NB4 (cell line): ENCODE measurements around the gene FAM227B.

Experiments used
- CTCF ChIP-seq: IDR thresholded peaks from one replicate; pipeline ENCODE4 v1.5.1; 2012; ENCODE audit warnings: low read depth, low read length
- MAX ChIP-seq: IDR thresholded peaks from 2 replicates; pipeline ENCODE4 v1.6.1; 2011; ENCODE audit warnings: low read depth, low read length
- MYC ChIP-seq: IDR thresholded peaks from 2 replicates; pipeline ENCODE4 v1.6.1; 2011; ENCODE audit warnings: low read depth, low read length
- POLR2A ChIP-seq: IDR thresholded peaks from 2 replicates; pipeline ENCODE4 v1.6.1; 2011; ENCODE audit warnings: mild to moderate bottlenecking; ENCODE audit not compliant: insufficient read length; ENCODE audit errors: extremely low read depth

GRCh38 chr15:49331442-49331841 lies 289.2 kb downstream of the FAM227B start:
- no peak for TF ChIP-seq POLR2A
- no peak for TF ChIP-seq CTCF
- no peak for TF ChIP-seq MYC
- TF ChIP-seq MAX, result no peak
